ENCODE measurements around the gene YBEY.
A peak's percentile ranks its signal among the peaks of the same experiment; 100 is the strongest.

Gene YBEY

GRCh38 chr21:46316708-46317324, 30.7 kb downstream of the YBEY start:
- Histone ChIP-seq H3K4me3 (no peak overlapping the region), H3K27ac (no peak overlapping the region)
- no peak for DNase-seq (ENCODE audit: low spot score)
- TF ChIP-seq, protein P1, sequence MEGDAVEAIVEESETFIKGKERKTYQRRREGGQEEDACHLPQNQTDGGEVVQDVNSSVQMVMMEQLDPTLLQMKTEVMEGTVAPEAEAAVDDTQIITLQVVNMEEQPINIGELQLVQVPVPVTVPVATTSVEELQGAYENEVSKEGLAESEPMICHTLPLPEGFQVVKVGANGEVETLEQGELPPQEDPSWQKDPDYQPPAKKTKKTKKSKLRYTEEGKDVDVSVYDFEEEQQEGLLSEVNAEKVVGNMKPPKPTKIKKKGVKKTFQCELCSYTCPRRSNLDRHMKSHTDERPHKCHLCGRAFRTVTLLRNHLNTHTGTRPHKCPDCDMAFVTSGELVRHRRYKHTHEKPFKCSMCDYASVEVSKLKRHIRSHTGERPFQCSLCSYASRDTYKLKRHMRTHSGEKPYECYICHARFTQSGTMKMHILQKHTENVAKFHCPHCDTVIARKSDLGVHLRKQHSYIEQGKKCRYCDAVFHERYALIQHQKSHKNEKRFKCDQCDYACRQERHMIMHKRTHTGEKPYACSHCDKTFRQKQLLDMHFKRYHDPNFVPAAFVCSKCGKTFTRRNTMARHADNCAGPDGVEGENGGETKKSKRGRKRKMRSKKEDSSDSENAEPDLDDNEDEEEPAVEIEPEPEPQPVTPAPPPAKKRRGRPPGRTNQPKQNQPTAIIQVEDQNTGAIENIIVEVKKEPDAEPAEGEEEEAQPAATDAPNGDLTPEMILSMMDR (IDR thresholded peaks at IDR 0.05): no peak

DNA sequence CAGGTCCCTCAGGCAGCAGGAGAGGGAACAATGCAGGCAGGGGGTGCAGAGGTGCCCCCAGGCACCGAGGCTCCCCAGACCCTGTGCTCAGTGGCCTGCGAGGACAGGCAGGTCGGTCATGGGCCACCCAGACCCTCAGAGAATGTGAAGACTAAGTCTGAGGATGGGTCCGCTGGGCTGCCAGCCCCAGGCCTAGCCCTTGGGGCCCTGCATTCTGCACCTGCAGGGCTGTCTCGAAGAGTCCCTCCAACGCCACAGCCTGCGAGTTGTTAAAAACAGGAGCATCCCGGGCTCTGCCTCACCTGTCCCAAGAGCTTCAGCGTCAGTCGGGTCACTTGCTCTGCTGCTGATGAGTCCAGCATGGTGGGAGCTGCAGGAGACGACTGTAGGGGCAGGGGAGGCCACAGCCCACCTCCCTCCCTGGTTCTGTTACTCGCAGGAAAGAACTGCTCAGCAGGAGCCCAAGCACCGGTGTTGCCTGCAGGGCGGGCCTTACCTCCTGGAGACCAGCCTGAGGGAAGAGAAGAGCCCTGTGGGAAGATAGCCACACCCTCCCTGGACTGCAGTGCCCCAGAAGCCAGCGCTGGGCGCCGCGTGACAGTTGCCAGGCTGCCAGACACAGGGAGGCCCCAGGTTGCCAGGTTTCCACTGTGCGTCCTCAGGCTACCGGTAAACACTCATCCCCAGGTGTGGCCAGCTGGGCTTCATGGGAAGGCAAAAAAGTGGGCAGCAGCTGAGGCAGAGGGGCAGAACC, 31.7 kb downstream of the YBEY start:
- no peak for DNase-seq (ENCODE audit: low spot score)
- Histone ChIP-seq H3K27ac (no peak overlapping the region), H3K4me3 (no peak overlapping the region)
- TF ChIP-seq, protein P1 (IDR thresholded peaks at IDR 0.05): no peak

DNA sequence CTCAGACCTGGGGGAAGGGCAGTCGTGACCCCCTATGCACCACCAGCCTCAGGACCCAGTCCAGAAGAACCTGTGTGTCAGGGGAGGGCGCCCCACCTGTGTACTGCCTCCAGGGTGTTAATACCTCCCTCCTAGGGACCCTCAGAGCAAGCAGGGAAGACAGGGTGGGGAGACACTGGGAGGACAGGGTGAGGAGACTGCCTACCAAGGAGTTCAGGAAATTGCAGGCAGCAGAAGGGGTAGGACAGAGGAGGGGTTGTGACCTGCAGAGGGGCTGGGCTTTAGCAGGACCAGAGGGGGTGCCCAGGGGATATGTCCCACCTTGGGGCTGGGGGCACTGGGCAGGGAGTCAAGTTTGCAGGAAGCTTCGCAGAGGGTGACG, 32.3 kb downstream of the YBEY start:
- Histone ChIP-seq H3K27ac (no peak overlapping the region), H3K4me3 (no peak overlapping the region)
- TF ChIP-seq, protein P1 (IDR thresholded peaks at IDR 0.05): no peak
- no peak for DNase-seq (ENCODE audit: low spot score)

GRCh38 chr21:46319186-46319585, 33.0 kb downstream of the YBEY start:
- no peak for DNase-seq (ENCODE audit: low spot score)
- Histone ChIP-seq H3K4me3 (no peak overlapping the region), H3K27ac (no peak overlapping the region)
- TF ChIP-seq, protein P1 (IDR thresholded peaks at IDR 0.05): no peak

DNA sequence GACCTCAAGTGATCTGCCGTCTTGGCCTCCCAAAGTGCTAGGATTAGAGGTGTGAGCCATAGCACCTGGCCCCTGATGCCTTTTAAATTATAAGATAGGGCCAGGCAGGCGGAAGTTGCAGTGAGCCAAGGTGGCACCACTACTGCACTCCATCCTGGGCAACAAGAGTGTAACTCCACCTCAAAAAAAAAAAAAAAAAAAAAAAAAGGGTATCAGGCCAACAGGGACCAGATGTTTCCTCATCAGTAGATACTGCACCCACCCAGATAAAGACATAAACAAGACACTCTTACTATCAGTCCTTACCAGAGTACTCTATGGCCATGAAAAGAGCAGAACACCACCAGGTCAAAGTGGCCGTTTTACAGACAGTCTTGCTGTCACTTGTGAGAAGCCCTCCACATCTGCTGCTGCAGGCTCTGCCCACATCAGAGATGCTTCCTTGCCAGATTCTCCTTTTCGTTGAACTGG, 34.2 kb downstream of the YBEY start:
- no peak for DNase-seq (ENCODE audit: low spot score)
- Histone ChIP-seq H3K4me3 (no peak overlapping the region), H3K27ac (no peak overlapping the region)
- TF ChIP-seq, protein P1 (IDR thresholded peaks at IDR 0.05): no peak

- H3K4me3 ChIP-seq: peak overlapping the region; percentile 85
- no peak overlapping the region for H3K27ac ChIP-seq
- TF ChIP-seq, protein P1 (IDR thresholded peaks at IDR 0.05): no peak
- no peak for DNase-seq (ENCODE audit: low spot score)
These were observed 36.4 kb downstream of the YBEY start for GRCh38 chr21:46322351-46323226.

Data from coronary artery (tissue), 2 donors.